IMR-90 (cell line): ENCODE results near the gene BOD1. TPM values are rescaled to one million over a fixed set of nuclear protein-coding genes. Genes with fewer than 3 reads are reported as not detected.

Experiments
- ATAC-seq: fragments of 200-7000 bp; cut with Tn5 transposase; 2 replicates; pipeline ENCODE4 v1.9.1; 2020; ENCODE audit warnings: low read depth, mild to moderate bottlenecking, moderate library complexity
- BruUV-seq: library from RNA; stranded (reverse); fragments of 400-500 nt; replicated peaks from 2 replicates; lab custom pipeline; 2021; lab: Mats Ljungman, UMichigan
- CTCF ChIA-PET: fragments of 300-600 bp; formaldehyde crosslinking; extraction: SDS; loops from one replicate; lab custom pipeline; 2021; ENCODE audit warnings: antibody characterized with exemption; lab: Yijun Ruan, JAX
- POLR2A ChIA-PET: fragments of 300-600 bp; sonication (Branson Sonifier 250); formaldehyde crosslinking; loops from one replicate; lab custom pipeline; 2022; ENCODE audit warnings: antibody characterized with exemption; ENCODE audit not compliant: unreplicated experiment; lab: Charles Lee
- DNase-seq: peaks from one replicate; pipeline ENCODE4 v3.0.0; 2013
- H2AFZ ChIP-seq: replicated peaks from 2 replicates; pipeline ENCODE3; 2013; ENCODE audit warnings: low read length, mild to moderate bottlenecking; ENCODE audit not compliant: poor library complexity
- H2AK5ac ChIP-seq: 2 replicates; pipeline ENCODE4 v1.6.1; 2013; ENCODE audit warnings: low read depth, low read length, inconsistent platforms
- H2AK9ac ChIP-seq: replicated peaks from 2 replicates; pipeline ENCODE3; 2013; ENCODE audit warnings: mild to moderate bottlenecking, low read depth, low read length, moderate library complexity; ENCODE audit not compliant: poor library complexity
- H2BK120ac ChIP-seq: 2 replicates; pipeline ENCODE4 v1.6.1; 2013; ENCODE audit warnings: low read depth, low read length, inconsistent platforms
- H2BK15ac ChIP-seq: 3 replicates; pipeline ENCODE4 v1.6.1; 2013; ENCODE audit warnings: low read depth, low read length, inconsistent platforms
- H2BK20ac ChIP-seq: 2 replicates; pipeline ENCODE4 v1.6.1; 2013; ENCODE audit warnings: low read depth, mild to moderate bottlenecking, inconsistent platforms, low read length, moderate library complexity
- H2BK5ac ChIP-seq: 2 replicates; pipeline ENCODE4 v1.6.1; 2013; ENCODE audit warnings: mild to moderate bottlenecking, low read depth, low read length, inconsistent platforms; ENCODE audit not compliant: poor library complexity, severe bottlenecking
- H3K14ac ChIP-seq: replicated peaks from 2 replicates; pipeline ENCODE4 v1.6.1; 2013; ENCODE audit warnings: low read depth, low read length, inconsistent platforms
- H3K18ac ChIP-seq: 2 replicates; pipeline ENCODE4 v1.6.1; 2013; ENCODE audit warnings: low read depth, low read length, control low read depth
- H3K23ac ChIP-seq: 2 replicates; pipeline ENCODE4 v1.6.1; 2013; ENCODE audit warnings: low read depth, low read length, inconsistent platforms
- H3K27ac ChIP-seq: 2 replicates; pipeline ENCODE4 v1.5.1; 2013; ENCODE audit warnings: mild to moderate bottlenecking, control low read depth, low read length; ENCODE audit not compliant: insufficient read depth
- H3K27me3 ChIP-seq: 2 replicates; pipeline ENCODE4 v1.6.1; 2013; ENCODE audit warnings: low read length; ENCODE audit not compliant: control insufficient read depth, insufficient read depth
- H3K36me3 ChIP-seq: 2 replicates; pipeline ENCODE4 v1.6.1; 2013; ENCODE audit warnings: low read length, mixed read lengths; ENCODE audit not compliant: control insufficient read depth, insufficient read depth
- H3K4ac ChIP-seq: 2 replicates; pipeline ENCODE4 v1.6.1; 2013; ENCODE audit warnings: low read depth, low read length, inconsistent platforms
- H3K4me1 ChIP-seq: 2 replicates; pipeline ENCODE4 v1.6.1; 2013; ENCODE audit warnings: low read length, mixed read lengths; ENCODE audit not compliant: control insufficient read depth, insufficient read depth
- H3K4me2 ChIP-seq: 2 replicates; pipeline ENCODE4 v1.6.1; 2013; ENCODE audit warnings: low read depth, mild to moderate bottlenecking, control low read depth, low read length, moderate library complexity
- H3K4me3 ChIP-seq: 2 replicates; pipeline ENCODE4 v1.5.1; 2013; ENCODE audit warnings: low read depth, mild to moderate bottlenecking, control low read depth, low read length, moderate library complexity; ENCODE audit not compliant: insufficient read depth
- H3K56ac ChIP-seq: 2 replicates; pipeline ENCODE4 v1.6.1; 2013; ENCODE audit warnings: low read length, inconsistent platforms; ENCODE audit not compliant: insufficient read depth; ENCODE audit errors: extremely low read depth
- H3K79me1 ChIP-seq, 2 experiments: 2 replicates each; pipeline ENCODE4 v1.6.1; 2013; ENCODE audit warnings: low read length in 2 of 2, inconsistent platforms in 1 of 2, low read depth in 1 of 2
- H3K9ac ChIP-seq: 2 replicates; pipeline ENCODE4 v1.6.1; 2013; ENCODE audit warnings: low read depth, low read length, control low read depth
- H3K9me1 ChIP-seq: 2 replicates; pipeline ENCODE4 v1.6.1; 2013; ENCODE audit warnings: low read length, inconsistent platforms; ENCODE audit not compliant: insufficient read depth
- H3K9me3 ChIP-seq: 2 replicates; pipeline ENCODE4 v1.6.1; 2013; ENCODE audit warnings: low read length; ENCODE audit not compliant: control insufficient read depth, insufficient read depth
- H4K20me1 ChIP-seq: 2 replicates; pipeline ENCODE4 v1.6.1; 2013; ENCODE audit warnings: low read length, inconsistent platforms; ENCODE audit not compliant: insufficient read depth
- H4K5ac ChIP-seq: 2 replicates; pipeline ENCODE4 v1.6.1; 2013; ENCODE audit warnings: mild to moderate bottlenecking, low read depth, low read length, control low read depth
- H4K8ac ChIP-seq, 2 experiments: 2 replicates each; pipeline ENCODE4 v1.6.1; 2013; ENCODE audit warnings: low read depth in 2 of 2, low read length in 2 of 2, control low read depth in 1 of 2, inconsistent platforms in 1 of 2
- H4K91ac ChIP-seq: 2 replicates; pipeline ENCODE4 v1.6.1; 2013; ENCODE audit warnings: low read depth, low read length, inconsistent platforms; ENCODE audit not compliant: insufficient read depth
- BHLHE40 ChIP-seq: fragments of 150-350 bp; IDR thresholded peaks from 2 replicates; pipeline ENCODE4 v1.6.1; 2016; ENCODE audit warnings: mild to moderate bottlenecking, low read depth, low read length
- CEBPB ChIP-seq: IDR thresholded peaks from 2 replicates; pipeline ENCODE4 v1.6.1; 2012; ENCODE audit warnings: low read depth, low read length, improper control_type of control experiment
- CHD1 ChIP-seq: IDR thresholded peaks from 2 replicates; pipeline ENCODE4 v1.6.1; 2012; ENCODE audit warnings: low read depth, low read length, improper control_type of control experiment
- FOS ChIP-seq: fragments of 150-350 bp; IDR thresholded peaks from 2 replicates; pipeline ENCODE4 v1.6.1; 2016; ENCODE audit warnings: low read depth, low read length
- MAFK ChIP-seq: IDR thresholded peaks from 2 replicates; pipeline ENCODE4 v1.6.1; 2012; ENCODE audit warnings: low read depth, low read length, improper control_type of control experiment
- MAZ ChIP-seq: IDR thresholded peaks from 2 replicates; pipeline ENCODE4 v1.6.1; 2012; ENCODE audit warnings: low read depth, mild to moderate bottlenecking, low read length, improper control_type of control experiment, moderate library complexity, borderline replicate concordance
- MXI1 ChIP-seq: IDR thresholded peaks from 2 replicates; pipeline ENCODE4 v1.6.1; 2012; ENCODE audit warnings: low read depth, mild to moderate bottlenecking, low read length, moderate library complexity, borderline replicate concordance
- NFE2L2 ChIP-seq: fragments of 150-350 bp; IDR thresholded peaks from 2 replicates; pipeline ENCODE4 v1.6.1; 2016; ENCODE audit warnings: low read depth, mild to moderate bottlenecking, low read length
- POLR2A ChIP-seq: IDR thresholded peaks from 2 replicates; pipeline ENCODE4 v1.6.1; 2012; ENCODE audit warnings: mild to moderate bottlenecking, low read depth, low read length
- RAD21 ChIP-seq: IDR thresholded peaks from 2 replicates; pipeline ENCODE4 v1.6.1; 2012; ENCODE audit warnings: low read length, improper control_type of control experiment
- RCOR1 ChIP-seq: IDR thresholded peaks from 2 replicates; pipeline ENCODE4 v1.6.1; 2012; ENCODE audit warnings: mild to moderate bottlenecking, low read length, improper control_type of control experiment; ENCODE audit not compliant: insufficient replicate concordance
- RFX5 ChIP-seq: IDR thresholded peaks from 2 replicates; pipeline ENCODE4 v1.8.0; 2012; ENCODE audit warnings: low read depth, mild to moderate bottlenecking, low read length, moderate library complexity
- SMC3 ChIP-seq: fragments of 150-350 bp; IDR thresholded peaks from 2 replicates; pipeline ENCODE4 v1.6.1; 2016; ENCODE audit warnings: low read depth, mild to moderate bottlenecking, antibody characterized with exemption, low read length, moderate library complexity
- WGBS, 2 experiments: methylation state at CpG; one replicate each; pipeline versions ENCODE4 v1.1.5 to v1.1.7; 2013; ENCODE audit warnings: missing lambda C conversion rate in 2 of 2; ENCODE audit not compliant: insufficient read length in 1 of 2; ENCODE audit errors: extremely low coverage in 2 of 2; 5-methylcytosine and 5-hydroxymethylcytosine counted together
- dilution Hi-C: fragments of 300-500 bp; cut with HindIII; formaldehyde crosslinking; loops from one replicate; pipeline ENCODE4 v1.14.3; 2018; ENCODE audit warnings: low sequenced_read_pairs; ENCODE audit not compliant: unreplicated experiment
- in situ Hi-C: fragments of 300-500 bp; cut with MboI; formaldehyde crosslinking; loops from 3 replicates; pipeline ENCODE4 v1.14.3; 2019; ENCODE audit warnings: low sequenced_read_pairs, inconsistent platforms, mixed read lengths
- intact Hi-C: fragments of 100-400 bp; cut with micrococcal nuclease; formaldehyde crosslinking; loops from 2 replicates; pipeline ENCODE4 v1.10.0; 2022
- polyA plus RNA-seq, 3 experiments: library from polyadenylated mRNA; depleted of rRNA; stranded (reverse); fragments of >200 nt; gene quantifications; 2 replicates each; pipeline ENCODE4 v1.2.3, GENCODE V29; 2012; ENCODE audit warnings: low replicate concordance in 1 of 3
- total RNA-seq: library from RNA; depleted of rRNA; stranded (reverse); fragments of >200 nt; gene quantifications from 2 replicates; pipeline ENCODE4 v1.2.3, GENCODE V29; 2012
- TF ChIP-seq, protein P1 (sequence below): fragments of 150-350 bp; IDR thresholded peaks from 2 replicates; pipeline ENCODE4 v1.6.1; 2017; ENCODE audit warnings: mild to moderate bottlenecking, antibody characterized with exemption, low read length, low read depth
- TF ChIP-seq, protein P2 (sequence below): conservative IDR thresholded peaks from 2 replicates; pipeline ENCODE4 v1.5.1; 2012; ENCODE audit warnings: mild to moderate bottlenecking, low read depth, low read length, improper control_type of control experiment

BOD1 gene
- total and polyA plus RNA-seq, 2 of the 4 experiments (the other 2 are of a cell fraction), result 57.9 to 71.7 TPM

DNA sequence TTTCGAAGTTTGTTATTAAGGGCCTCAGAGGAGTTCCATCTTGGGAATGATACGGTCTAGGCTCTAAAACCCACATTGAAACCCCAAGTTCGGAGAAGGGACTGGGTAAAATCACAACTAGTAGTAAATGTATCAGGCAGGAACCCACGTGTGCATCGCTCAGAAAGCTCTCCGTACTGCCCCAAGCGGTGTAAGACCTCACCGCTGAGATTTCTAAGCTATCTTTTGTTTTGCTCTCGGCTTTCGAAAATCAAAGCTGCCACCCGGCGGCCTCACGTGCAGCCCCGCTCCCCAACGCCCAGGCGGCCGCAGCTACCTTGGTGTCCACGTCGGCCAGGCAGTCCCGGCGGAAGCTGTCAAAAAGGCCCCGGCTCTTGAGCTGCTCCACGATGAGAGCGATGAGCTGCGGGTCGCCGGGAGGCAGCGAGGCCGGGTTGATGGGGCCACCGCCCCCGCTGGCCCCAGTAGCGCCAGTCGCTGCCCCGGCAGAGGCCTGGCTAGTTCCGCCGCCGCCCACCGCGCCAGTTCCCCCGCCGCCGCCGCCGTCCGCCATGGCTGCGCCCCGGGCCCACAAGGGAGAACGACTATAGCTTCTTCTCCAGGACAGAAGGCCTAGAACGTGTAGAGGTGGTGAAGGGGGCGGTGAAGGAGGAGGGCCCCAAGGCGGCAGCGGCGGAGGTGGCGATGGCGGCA is 420 bp downstream of the BOD1 start (continued):
- TF ChIP-seq MAZ, result no peak
- no peak for TF ChIP-seq CHD1
- TF ChIP-seq MXI1, result peak; percentile 97

DNA sequence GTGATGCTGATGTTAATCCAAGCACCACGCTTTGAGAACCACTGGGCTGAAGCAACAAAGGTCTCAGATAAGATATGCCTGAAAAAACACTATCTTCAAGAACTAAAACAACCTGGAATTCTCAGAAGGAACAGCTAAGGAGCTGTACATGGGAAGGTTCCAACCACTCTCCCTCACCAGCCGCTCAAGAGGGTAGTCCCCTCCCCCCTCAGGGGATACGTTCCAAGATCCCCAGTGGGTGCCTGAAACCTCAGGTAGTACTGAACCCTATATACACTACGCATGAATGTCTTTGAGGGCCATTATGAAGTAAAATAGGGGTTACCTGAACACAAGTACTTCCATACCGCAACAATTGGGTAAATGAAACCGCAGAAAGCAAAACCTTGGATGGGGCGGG is 1.9 kb downstream of the BOD1 start:
- H4K5ac ChIP-seq, result no peak overlapping the region
- no peak overlapping the region for H3K4ac ChIP-seq
- H2BK15ac ChIP-seq, result no peak overlapping the region
- no peak overlapping the region for H2AK5ac ChIP-seq
- H3K56ac ChIP-seq, result no peak overlapping the region
- DNase-seq (no peak), ATAC-seq (no peak)
- no peak overlapping the region for H3K14ac ChIP-seq
- H4K20me1 ChIP-seq, result peaks cover 41% of the 10 kb centered on the region
- H2AK9ac ChIP-seq, result no peak overlapping the region
- H3K79me1 ChIP-seq, result peaks cover 40 to 60% of the 10 kb centered on the region in 2 experiments
- POLR2A ChIA-PET, result no interaction called here
- H2BK5ac ChIP-seq, result no peak overlapping the region
- H4K8ac ChIP-seq, result no peak overlapping the region
- H3K27ac ChIP-seq, result no peak overlapping the region
- no peak overlapping the region for H2AFZ ChIP-seq
- H3K18ac ChIP-seq, result no peak overlapping the region
- H3K36me3 ChIP-seq, result peaks cover 17% of the 10 kb centered on the region
- peaks cover 11% of the 10 kb centered on the region for H3K4me1 ChIP-seq
- no TSS peak for BruUV-seq
- H3K27me3 ChIP-seq, result no peaks in the 10 kb centered on the region
- H3K23ac ChIP-seq, result no peak overlapping the region
- in situ Hi-C loops (no loop called here), intact Hi-C loops (loop anchor here (10.0 kb wide), 2 partner anchors 450 to 910 kb away; no protein-coding TSS in a partner anchor), dilution Hi-C loops (no loop called here)
- H4K91ac ChIP-seq, result no peak overlapping the region
- WGBS, 2 experiments, result no CpG with 5 or more reads among the region's 7 CpGs
- no peak overlapping the region for H3K9ac ChIP-seq
- H2BK20ac ChIP-seq, result no peak overlapping the region
- CTCF ChIA-PET, result interaction anchor here (1.9 to 2.7 kb wide), 4 partner anchors 321 to 908 kb away, joined by 5 to 16 read pairs (median 8); no protein-coding TSS in a partner anchor
- no peak overlapping the region for H2BK120ac ChIP-seq
- no peak overlapping the region for H3K4me3 ChIP-seq
- H3K9me3 ChIP-seq, result no peaks in the 10 kb centered on the region
- peaks cover 15% of the 10 kb centered on the region for H3K9me1 ChIP-seq
- H3K4me2 ChIP-seq, result peak overlapping the region; percentile 95; the same call in 1 of the 2 replicates
- TF ChIP-seq RAD21 (no peak), MAZ (no peak), FOS (no peak), MAFK (no peak), POLR2A (no peak), NFE2L2 (no peak), SMC3 (no peak), RFX5 (no peak), RCOR1 (no peak), CHD1 (no peak), MXI1 (no peak), BHLHE40 (no peak), CEBPB (no peak)
- TF ChIP-seq, protein P1, sequence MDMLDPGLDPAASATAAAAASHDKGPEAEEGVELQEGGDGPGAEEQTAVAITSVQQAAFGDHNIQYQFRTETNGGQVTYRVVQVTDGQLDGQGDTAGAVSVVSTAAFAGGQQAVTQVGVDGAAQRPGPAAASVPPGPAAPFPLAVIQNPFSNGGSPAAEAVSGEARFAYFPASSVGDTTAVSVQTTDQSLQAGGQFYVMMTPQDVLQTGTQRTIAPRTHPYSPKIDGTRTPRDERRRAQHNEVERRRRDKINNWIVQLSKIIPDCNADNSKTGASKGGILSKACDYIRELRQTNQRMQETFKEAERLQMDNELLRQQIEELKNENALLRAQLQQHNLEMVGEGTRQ, result no peak
- TF ChIP-seq, protein P2, sequence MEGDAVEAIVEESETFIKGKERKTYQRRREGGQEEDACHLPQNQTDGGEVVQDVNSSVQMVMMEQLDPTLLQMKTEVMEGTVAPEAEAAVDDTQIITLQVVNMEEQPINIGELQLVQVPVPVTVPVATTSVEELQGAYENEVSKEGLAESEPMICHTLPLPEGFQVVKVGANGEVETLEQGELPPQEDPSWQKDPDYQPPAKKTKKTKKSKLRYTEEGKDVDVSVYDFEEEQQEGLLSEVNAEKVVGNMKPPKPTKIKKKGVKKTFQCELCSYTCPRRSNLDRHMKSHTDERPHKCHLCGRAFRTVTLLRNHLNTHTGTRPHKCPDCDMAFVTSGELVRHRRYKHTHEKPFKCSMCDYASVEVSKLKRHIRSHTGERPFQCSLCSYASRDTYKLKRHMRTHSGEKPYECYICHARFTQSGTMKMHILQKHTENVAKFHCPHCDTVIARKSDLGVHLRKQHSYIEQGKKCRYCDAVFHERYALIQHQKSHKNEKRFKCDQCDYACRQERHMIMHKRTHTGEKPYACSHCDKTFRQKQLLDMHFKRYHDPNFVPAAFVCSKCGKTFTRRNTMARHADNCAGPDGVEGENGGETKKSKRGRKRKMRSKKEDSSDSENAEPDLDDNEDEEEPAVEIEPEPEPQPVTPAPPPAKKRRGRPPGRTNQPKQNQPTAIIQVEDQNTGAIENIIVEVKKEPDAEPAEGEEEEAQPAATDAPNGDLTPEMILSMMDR, result no peak
